Muscle of leg (tissue), 11 donors: ENCODE measurements around the gene MARCHF5. TPM values are rescaled to one million over a fixed set of nuclear protein-coding genes. Genes with fewer than 3 reads are reported as not detected.
"Not testable (repeated sequence)": the region's sequence is repeated elsewhere in the genome, so short reads cannot be mapped to it uniquely, and the experiment has no call there.

Experiments used
- DNase-seq: peaks from one replicate; pipeline ENCODE4 v3.0.0; 2013
- H3K27ac ChIP-seq: one replicate; pipeline ENCODE4 v1.5.1; 2013; ENCODE audit warnings: mild to moderate bottlenecking, low read length, control low read depth
- H3K27me3 ChIP-seq: one replicate; pipeline ENCODE4 v1.6.1; 2013; ENCODE audit warnings: low read length; ENCODE audit not compliant: control insufficient read depth, insufficient read depth
- H3K36me3 ChIP-seq: one replicate; pipeline ENCODE4 v1.6.1; 2013; ENCODE audit warnings: low read length; ENCODE audit not compliant: control insufficient read depth, insufficient read depth
- H3K4me1 ChIP-seq: one replicate; pipeline ENCODE4 v1.6.1; 2013; ENCODE audit warnings: low read length; ENCODE audit not compliant: control insufficient read depth, insufficient read depth
- H3K4me3 ChIP-seq: one replicate; pipeline ENCODE4 v1.5.1; 2013; ENCODE audit warnings: low read length, control low read depth
- H3K9me3 ChIP-seq: replicated peaks from 2 replicates; pipeline ENCODE4 v1.6.1; 2013; ENCODE audit warnings: low read depth, low read length; ENCODE audit not compliant: control insufficient read depth
- WGBS: methylation state at CpG from one replicate; pipeline ENCODE4 v1.1.5; 2013; ENCODE audit warnings: missing lambda C conversion rate; ENCODE audit not compliant: insufficient coverage; 5-methylcytosine and 5-hydroxymethylcytosine counted together
- polyA plus RNA-seq, 8 donors: library from polyadenylated mRNA; unstranded; fragments of 120-200 nt; gene quantifications; one replicate each; pipeline versions ENCODE4 v1.2.1 to v1.2.3, GENCODE V29; 2013; ENCODE audit warnings: inconsistent platforms in 1 of 8, low replicate concordance in 1 of 8; ENCODE audit not compliant: insufficient read length in 8 of 8, insufficient read depth in 1 of 8
- total RNA-seq: library from RNA; stranded (reverse); fragments of 120-200 nt; gene quantifications from one replicate; pipeline ENCODE4 v1.2.4, GENCODE V29; 2013

MARCHF5 gene
- total and polyA plus RNA-seq, 9 donors, result 7.8 to 38.5 (median 29.0) TPM

- WGBS, result 97% methylated on average over 6 of the region's 6 CpGs
- H3K4me3 ChIP-seq, H3K27ac ChIP-seq, H3K9me3 ChIP-seq, DNase-seq, H3K4me1 ChIP-seq, H3K36me3 ChIP-seq, H3K27me3 ChIP-seq: not testable (repeated sequence)
Measured at GRCh38 chr10:92329927-92330326, 39.0 kb downstream of the MARCHF5 start.

DNA sequence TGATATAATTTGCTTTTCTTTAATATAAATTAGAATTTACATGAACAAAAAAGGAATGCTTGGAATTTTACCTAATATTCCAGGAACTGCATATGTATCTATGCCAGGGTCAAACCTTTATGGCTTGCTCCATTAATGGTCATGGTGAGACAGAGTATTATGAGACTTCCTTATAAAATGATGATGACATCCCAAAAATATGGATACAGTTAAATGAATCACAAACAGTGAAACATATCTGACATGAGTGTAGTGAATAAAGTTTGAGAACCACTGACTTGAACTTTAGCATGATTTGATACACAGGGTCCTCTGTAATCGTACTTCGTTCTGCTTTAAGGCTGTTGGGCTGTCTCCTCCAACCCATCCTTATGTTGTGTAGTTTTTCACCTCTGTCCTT lies 51.8 kb downstream of the MARCHF5 start:
- peaks cover 21% of the 10 kb centered on the region for H3K36me3 ChIP-seq
- no peaks in the 10 kb centered on the region for H3K4me1 ChIP-seq
- H3K27ac ChIP-seq, result no peak overlapping the region
- WGBS, result no CpG with 5 or more reads among the region's 2 CpGs
- no peak for DNase-seq
- no peaks in the 10 kb centered on the region for H3K9me3 ChIP-seq
- no peaks in the 10 kb centered on the region for H3K27me3 ChIP-seq
- no peak overlapping the region for H3K4me3 ChIP-seq

DNA sequence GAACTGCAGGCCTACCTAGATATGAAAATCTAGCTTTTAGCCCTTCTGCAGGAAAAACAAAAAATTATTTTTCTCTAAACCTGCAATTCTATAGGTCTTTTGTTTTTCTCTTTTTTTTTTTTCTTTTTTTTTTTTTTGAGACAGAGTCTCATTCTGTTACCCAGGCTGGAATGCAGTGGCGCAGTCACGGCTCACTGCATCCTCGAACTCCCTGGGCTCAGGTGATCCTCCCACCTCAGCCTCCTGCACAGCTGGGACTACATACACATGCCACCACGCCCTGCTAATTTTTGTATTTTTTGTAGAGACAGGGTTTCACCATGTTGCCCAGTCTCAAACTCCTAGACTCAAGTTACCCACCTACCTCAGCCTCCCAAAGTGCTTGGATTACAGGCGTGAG lies 54.6 kb downstream of the MARCHF5 start:
- H3K27ac ChIP-seq, H3K4me3 ChIP-seq, H3K4me1 ChIP-seq, H3K9me3 ChIP-seq, DNase-seq, H3K27me3 ChIP-seq: not testable (repeated sequence)
- WGBS, result no CpG with 5 or more reads among the region's 5 CpGs
- peaks cover 41% of the 10 kb centered on the region for H3K36me3 ChIP-seq

DNA sequence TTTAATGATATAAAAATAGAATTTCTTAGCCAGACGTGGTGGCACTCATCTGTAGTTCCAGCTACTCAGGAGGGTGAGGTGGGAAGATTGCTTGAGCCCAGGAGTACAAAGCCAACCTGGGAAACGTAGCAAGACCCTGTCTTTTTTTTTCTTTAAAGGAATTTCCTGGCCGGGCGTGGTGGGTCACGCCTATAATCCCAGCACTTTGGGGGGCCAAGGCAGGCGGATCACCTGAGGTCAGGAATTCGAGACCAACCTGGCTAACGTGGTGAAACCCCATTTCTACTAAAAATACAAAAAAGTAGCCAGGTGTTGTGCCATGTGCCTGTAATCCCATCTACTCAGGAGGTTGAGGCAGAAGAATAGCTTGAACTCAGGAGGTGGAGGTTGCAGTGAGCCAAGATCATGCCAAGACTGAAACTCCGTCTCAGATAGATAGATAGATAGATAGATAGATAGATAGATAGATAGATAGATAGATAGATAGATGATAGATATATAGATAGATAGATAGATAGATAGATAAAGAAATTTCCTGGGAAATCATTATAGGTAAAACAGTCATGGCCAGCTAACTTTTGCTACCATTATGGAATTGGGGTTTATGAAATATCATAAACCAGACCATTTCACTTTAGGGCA lies 56.2 kb downstream of the MARCHF5 start:
- 100% methylated on average over 1 of the region's 9 CpGs for WGBS
- H3K27me3 ChIP-seq, H3K4me1 ChIP-seq, H3K27ac ChIP-seq, H3K4me3 ChIP-seq, DNase-seq, H3K9me3 ChIP-seq: not testable (repeated sequence)
- peaks cover 35% of the 10 kb centered on the region for H3K36me3 ChIP-seq

- Histone ChIP-seq H3K4me3 (no peak overlapping the region), H3K27ac (no peak overlapping the region), H3K27me3 (no peaks in the 10 kb centered on the region), H3K9me3 (no peaks in the 10 kb centered on the region), H3K36me3 (peaks cover 25% of the 10 kb centered on the region), H3K4me1 (no peaks in the 10 kb centered on the region)
- WGBS, result 92% methylated on average over 3 of the region's 4 CpGs
- DNase-seq, result no peak
Measured at GRCh38 chr10:92350411-92350810, 59.4 kb downstream of the MARCHF5 start.

DNA sequence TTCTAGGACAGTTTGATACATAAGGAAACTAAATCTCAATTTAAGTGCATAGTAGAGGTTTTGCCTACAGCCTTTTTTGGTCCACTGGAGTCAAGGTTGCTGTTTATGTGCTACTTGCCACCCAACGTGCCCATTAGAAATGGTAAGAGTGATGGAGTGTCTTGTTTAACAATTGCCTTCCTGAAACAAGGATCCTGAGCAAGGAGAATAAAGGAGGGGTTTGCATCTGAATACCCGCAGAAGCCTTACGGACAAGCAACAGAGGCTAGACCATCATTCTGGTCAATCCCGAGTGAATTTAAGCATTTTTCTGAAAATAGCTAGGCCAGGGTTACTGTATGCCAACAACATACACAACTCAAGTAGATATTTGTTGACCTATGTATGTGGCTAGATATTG lies 63.6 kb downstream of the MARCHF5 start:
- no peak overlapping the region for H3K27ac ChIP-seq
- H3K9me3 ChIP-seq, result no peaks in the 10 kb centered on the region
- H3K4me3 ChIP-seq, result no peak overlapping the region
- DNase-seq, result no peak
- no peaks in the 10 kb centered on the region for H3K4me1 ChIP-seq
- peaks cover 10% of the 10 kb centered on the region for H3K36me3 ChIP-seq
- H3K27me3 ChIP-seq, result no peaks in the 10 kb centered on the region
- 57% methylated on average over 1 of the region's 4 CpGs for WGBS

DNA sequence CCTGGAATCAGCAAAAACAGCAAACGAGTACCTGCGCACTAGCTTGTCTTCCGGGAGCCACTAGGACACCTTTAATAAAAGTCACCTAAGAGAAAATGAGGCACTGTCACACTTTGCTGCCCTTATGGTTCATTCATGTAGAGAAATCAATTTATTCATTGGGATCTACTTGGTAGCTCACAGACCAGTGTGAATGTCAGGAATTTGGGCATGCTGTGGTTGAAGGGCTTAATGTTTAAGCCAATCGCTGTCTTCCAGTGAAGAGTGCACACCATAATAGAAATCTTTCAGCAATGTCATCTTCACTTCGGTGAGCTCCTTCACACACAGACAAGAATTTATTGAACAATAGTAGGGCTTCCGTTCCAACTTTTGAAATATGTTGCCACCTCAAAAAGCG lies 65.1 kb downstream of the MARCHF5 start:
- no peaks in the 10 kb centered on the region for H3K36me3 ChIP-seq
- H3K9me3 ChIP-seq, result no peaks in the 10 kb centered on the region
- no peak for DNase-seq
- H3K4me3 ChIP-seq, result no peak overlapping the region
- no peak overlapping the region for H3K27ac ChIP-seq
- no peaks in the 10 kb centered on the region for H3K4me1 ChIP-seq
- 83% methylated on average over 2 of the region's 7 CpGs for WGBS
- no peaks in the 10 kb centered on the region for H3K27me3 ChIP-seq

DNA sequence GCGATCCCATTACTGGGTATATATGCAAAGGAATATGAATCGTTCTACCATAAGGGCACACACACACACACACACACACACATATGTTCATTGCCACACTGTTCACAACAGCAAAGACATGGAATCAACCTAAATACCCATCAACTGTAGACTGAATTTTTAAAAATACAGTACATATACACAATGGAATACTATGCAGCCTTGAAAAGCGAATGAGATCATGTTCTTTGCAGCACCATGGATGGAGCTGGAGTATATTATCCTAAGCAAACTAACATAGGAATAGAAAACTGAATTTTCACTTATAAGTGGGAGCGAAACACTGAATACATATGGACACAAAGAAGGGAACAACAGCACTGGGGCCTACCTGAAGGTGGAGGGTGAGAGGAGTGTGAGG lies 72.5 kb downstream of the MARCHF5 start:
- Histone ChIP-seq H3K4me1 (no peaks in the 10 kb centered on the region), H3K4me3 (no peak overlapping the region), H3K9me3 (no peaks in the 10 kb centered on the region), H3K27ac (no peak overlapping the region), H3K27me3 (no peaks in the 10 kb centered on the region), H3K36me3 (no peaks in the 10 kb centered on the region)
- no CpG with 5 or more reads among the region's 4 CpGs for WGBS
- DNase-seq, result no peak

DNA sequence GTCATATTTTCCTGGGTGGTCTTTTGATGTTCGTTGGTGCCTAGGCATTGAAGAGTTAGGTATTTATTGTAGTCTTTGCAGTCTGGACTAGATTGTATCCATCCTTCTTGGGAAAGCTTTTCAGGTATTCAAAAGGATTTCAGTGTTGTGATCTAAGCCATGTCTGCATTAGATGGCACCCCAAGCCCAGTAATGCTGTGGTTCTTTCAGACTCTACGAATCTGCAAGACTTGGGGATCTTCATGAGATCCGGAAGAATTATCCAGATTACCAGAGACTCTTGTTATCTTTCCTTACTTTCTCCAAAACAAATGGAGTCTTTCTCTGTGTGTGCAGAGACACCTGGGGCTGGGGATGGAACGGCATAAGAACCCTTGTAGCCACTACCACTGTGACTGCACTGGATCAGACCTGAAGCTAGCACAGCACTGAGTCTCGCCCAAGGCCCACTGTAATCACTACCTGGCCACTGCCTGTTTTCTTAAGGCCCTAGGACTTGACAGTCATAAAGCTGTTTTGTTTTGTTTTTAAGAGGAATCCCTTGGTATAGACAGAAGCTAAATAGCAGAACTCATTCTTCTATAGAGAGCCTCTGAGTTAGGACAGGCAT lies 75.5 kb downstream of the MARCHF5 start:
- Histone ChIP-seq H3K27me3 (no peaks in the 10 kb centered on the region), H3K36me3 (no peaks in the 10 kb centered on the region), H3K4me3 (no peak overlapping the region), H3K27ac (no peak overlapping the region), H3K4me1 (no peaks in the 10 kb centered on the region), H3K9me3 (no peaks in the 10 kb centered on the region)
- WGBS, result 60% methylated on average over 2 of the region's 5 CpGs
- no peak for DNase-seq

DNA sequence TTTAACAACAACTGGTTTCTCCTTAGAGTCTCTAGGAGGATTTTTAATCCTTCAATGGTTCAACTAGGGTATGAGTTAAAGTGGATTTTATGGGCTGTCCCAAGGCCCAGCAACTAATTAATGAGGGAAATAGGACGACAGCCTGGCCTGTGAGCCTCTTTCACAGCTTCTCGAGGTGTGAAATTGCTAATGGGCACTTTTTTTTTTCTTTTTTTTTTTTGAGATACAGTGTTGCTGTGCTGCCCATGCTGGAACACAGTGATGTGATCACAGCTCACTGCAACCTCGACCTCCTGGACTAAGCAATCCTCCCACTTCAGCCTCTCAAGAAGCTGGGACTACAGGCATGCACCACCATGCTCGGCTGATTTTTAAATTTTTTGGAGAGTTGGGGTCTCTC lies 87.0 kb downstream of the MARCHF5 start:
- no peak overlapping the region for H3K4me3 ChIP-seq
- H3K36me3 ChIP-seq, result no peaks in the 10 kb centered on the region
- H3K4me1 ChIP-seq, result no peaks in the 10 kb centered on the region
- no peak overlapping the region for H3K27ac ChIP-seq
- no CpG with 5 or more reads among the region's 4 CpGs for WGBS
- H3K9me3 ChIP-seq, result no peaks in the 10 kb centered on the region
- H3K27me3 ChIP-seq, result no peaks in the 10 kb centered on the region
- DNase-seq, result no peak

GRCh38 chr10:92381543-92381954 lies 90.6 kb downstream of the MARCHF5 start:
- H3K4me3 ChIP-seq, result no peak overlapping the region
- H3K4me1 ChIP-seq, result no peaks in the 10 kb centered on the region
- H3K27me3 ChIP-seq, result no peaks in the 10 kb centered on the region
- H3K36me3 ChIP-seq, result no peaks in the 10 kb centered on the region
- no peak overlapping the region for H3K27ac ChIP-seq
- no peaks in the 10 kb centered on the region for H3K9me3 ChIP-seq
- 91% methylated on average over 2 of the region's 7 CpGs for WGBS
- DNase-seq, result no peak
